ENCODE data around the gene FOXD1. TPM values are rescaled to one million over a fixed set of nuclear protein-coding genes. Genes with fewer than 3 reads are reported as not detected.
A peak's percentile ranks its signal among the peaks of the same experiment; 100 is the strongest.

Gene FOXD1
- polyA plus RNA-seq (2013, experiment 1 of 2) = 5.7 TPM
- polyA plus RNA-seq (2013, experiment 2 of 2) = 5.4 TPM

DNA sequence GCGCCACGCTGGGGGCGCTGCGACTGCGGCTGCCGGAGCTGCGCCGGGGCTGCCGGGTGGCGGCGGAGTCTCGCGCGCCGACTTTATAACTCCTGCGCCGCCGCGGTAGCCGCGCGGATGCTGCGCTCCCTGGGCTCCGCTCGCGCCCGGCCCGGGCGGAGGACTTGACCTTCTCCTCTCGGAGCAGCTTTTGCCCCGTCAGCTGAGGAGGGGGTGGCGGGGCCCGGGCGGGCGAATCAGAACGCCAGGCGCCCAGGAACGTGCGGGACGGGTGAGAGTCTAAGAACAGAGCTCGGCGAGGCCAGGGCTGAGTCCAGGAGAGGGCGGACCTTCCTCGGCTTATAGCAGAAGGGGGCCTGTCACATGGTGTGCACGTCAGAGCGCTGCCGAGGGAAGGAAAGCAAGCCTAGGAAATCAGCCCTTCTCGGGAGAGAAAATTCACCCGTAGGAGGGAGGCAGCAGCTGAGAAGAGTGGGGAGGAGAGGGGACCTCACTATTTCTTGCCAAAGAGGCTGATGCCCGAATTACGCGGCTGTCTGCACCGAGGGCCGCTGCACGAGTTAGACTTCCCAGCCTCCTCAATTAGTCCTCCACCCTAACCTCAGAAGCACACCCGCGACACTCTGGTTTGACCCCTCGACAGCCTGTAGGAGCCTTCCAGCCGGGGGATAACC lies at the start of gene FOXD1:
TSS of gene FOXD1 (minus strand) at position 315 of the 674 bp plus-strand sequence. CDS start 415 bp downstream, outside the sequence.
- H3K4ac ChIP-seq (ENCODE audit: low read depth in 1 of 2, low read length in 2 of 2) = peak within 1 kb of the TSS; percentile 51 to 67
- H3K79me1 ChIP-seq (replicated peaks; ENCODE audit: low read length, poor library complexity, severe bottlenecking) = peaks cover 6% of the 10 kb centered on the region
- peak within 1 kb of the TSS; percentile 62 for H2BK5ac ChIP-seq (ENCODE audit: low read depth, low read length, poor library complexity, severe bottlenecking)
- H3K9me3 ChIP-seq (ENCODE audit: control insufficient read depth, low read length) = peaks cover 3% of the 10 kb centered on the region
- H3K14ac ChIP-seq (ENCODE audit: low read length in 2 of 2) = peak within 1 kb of the TSS in 1 of 2 experiments; percentile 23
- peak within 1 kb of the TSS; percentile 91 for H3K27ac ChIP-seq (ENCODE audit: low read length, poor library complexity, severe bottlenecking)
- H2AK5ac ChIP-seq (ENCODE audit: low read length, severe bottlenecking) = no peak within 1 kb of the TSS
- H3K4me1 ChIP-seq (ENCODE audit: control insufficient read depth, insufficient read depth, low read depth, low read length) = peaks cover 16% of the 10 kb centered on the region
- peaks cover 44 to 83% of the 10 kb centered on the region in 2 experiments for H3K27me3 ChIP-seq (ENCODE audit: control insufficient read depth in 1 of 2, insufficient read depth in 1 of 2, low read length in 2 of 2)
- H3K36me3 ChIP-seq (ENCODE audit: control insufficient read depth in 1 of 2, insufficient read depth in 2 of 2, low read depth in 1 of 2, low read length in 2 of 2) = peaks cover 0 to 10% of the 10 kb centered on the region in 2 experiments
- H2BK12ac ChIP-seq (ENCODE audit: low read length in 2 of 2) = peak within 1 kb of the TSS in 1 of 2 experiments; percentile 37
- peak within 1 kb of the TSS; percentile 88 for H4K8ac ChIP-seq (ENCODE audit: low read length)
- H3K18ac ChIP-seq (ENCODE audit: low read depth in 1 of 2, low read length in 2 of 2) = peak within 1 kb of the TSS; percentile 83 to 90
- peak within 1 kb of the TSS; percentile 71 to 80 for H3K4me3 ChIP-seq (ENCODE audit: insufficient read depth in 1 of 2, low read depth in 1 of 2, low read length in 2 of 2)
- H3K23ac ChIP-seq (ENCODE audit: low read length in 2 of 2) = peak within 1 kb of the TSS in 1 of 2 experiments; percentile 72
- H2AFZ ChIP-seq (ENCODE audit: low read depth, low read length) = peak within 1 kb of the TSS; percentile 98
- peak within 1 kb of the TSS; percentile 97 for H2BK15ac ChIP-seq (ENCODE audit: low read depth, poor library complexity, severe bottlenecking)
- peak within 1 kb of the TSS; percentile 100 for H3K4me2 ChIP-seq (ENCODE audit: low read length, poor library complexity, severe bottlenecking)
- H3K9ac ChIP-seq (ENCODE audit: low read length) = peak within 1 kb of the TSS; percentile 79
- DNase-seq = peak; percentile 94
- peak within 1 kb of the TSS; percentile 92 for H2BK120ac ChIP-seq (ENCODE audit: low read depth, low read length)
- peak within 1 kb of the TSS; percentile 43 for H4K91ac ChIP-seq (ENCODE audit: low read length)
- WGBS = 0% methylated on average over 58 of the region's 59 CpGs

DNA sequence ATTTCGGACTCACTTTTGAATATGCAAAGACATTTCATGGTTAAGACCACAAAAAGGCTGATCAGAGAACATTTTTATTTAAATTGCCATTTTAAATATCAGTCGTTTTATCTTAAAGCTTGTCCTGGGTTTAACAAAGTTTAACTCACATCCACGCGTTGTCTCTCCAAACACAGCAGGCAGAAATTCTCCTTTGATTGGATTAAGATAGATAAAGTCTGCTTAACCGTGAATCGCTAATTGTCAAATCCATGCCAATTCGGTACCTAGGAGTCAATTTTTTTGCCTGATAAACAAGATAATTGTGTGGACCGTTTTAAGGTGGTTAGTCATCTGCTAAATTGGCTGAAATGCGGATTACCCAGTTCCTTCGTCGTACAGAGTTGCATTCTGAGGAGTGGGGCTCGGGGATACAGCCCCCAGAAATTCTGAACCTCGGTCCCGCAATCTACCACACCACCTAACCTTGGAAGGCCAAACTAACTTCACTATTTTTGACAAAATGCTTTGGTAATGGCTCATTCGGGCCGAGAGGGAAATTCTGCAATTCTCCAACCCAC lies 49.0 kb upstream of the FOXD1 start:
- peak overlapping the region; percentile 91 for H2AFZ ChIP-seq (ENCODE audit: low read depth, low read length)
- no peak overlapping the region for H2BK15ac ChIP-seq (ENCODE audit: low read depth, poor library complexity, severe bottlenecking)
- peak overlapping the region; percentile 85 for H2AK5ac ChIP-seq (ENCODE audit: low read length, severe bottlenecking)
- DNase-seq = no peak
- H3K4me3 ChIP-seq (ENCODE audit: insufficient read depth in 1 of 2, low read depth in 1 of 2, low read length in 2 of 2) = peak overlapping the region; percentile 86 to 100
- H3K14ac ChIP-seq (ENCODE audit: low read length in 2 of 2) = no peak overlapping the region
- H2BK120ac ChIP-seq (ENCODE audit: low read depth, low read length) = no peak overlapping the region
- peak overlapping the region; percentile 85 for H4K8ac ChIP-seq (ENCODE audit: low read length)
- H3K23ac ChIP-seq (ENCODE audit: low read length in 2 of 2) = no peak overlapping the region
- no peak overlapping the region for H2BK5ac ChIP-seq (ENCODE audit: low read depth, low read length, poor library complexity, severe bottlenecking)
- H4K91ac ChIP-seq (ENCODE audit: low read length) = peak overlapping the region; percentile 65
- peaks cover 1% of the 10 kb centered on the region for H3K4me1 ChIP-seq (ENCODE audit: control insufficient read depth, insufficient read depth, low read depth, low read length)
- H3K36me3 ChIP-seq (ENCODE audit: control insufficient read depth in 1 of 2, insufficient read depth in 2 of 2, low read depth in 1 of 2, low read length in 2 of 2) = peaks cover 3 to 26% of the 10 kb centered on the region in 2 experiments
- H2BK12ac ChIP-seq (ENCODE audit: low read length in 2 of 2) = peak overlapping the region in 1 of 2 experiments; percentile 51
- peak overlapping the region; percentile 85 to 96 for H3K18ac ChIP-seq (ENCODE audit: low read depth in 1 of 2, low read length in 2 of 2)
- H3K27me3 ChIP-seq (ENCODE audit: control insufficient read depth in 1 of 2, insufficient read depth in 1 of 2, low read length in 2 of 2) = no peaks in the 10 kb centered on the region
- H3K4me2 ChIP-seq (ENCODE audit: low read length, poor library complexity, severe bottlenecking) = peak overlapping the region; percentile 80
- peaks cover 1% of the 10 kb centered on the region for H3K79me1 ChIP-seq (replicated peaks; ENCODE audit: low read length, poor library complexity, severe bottlenecking)
- WGBS = 29% methylated on average over 11 of the region's 16 CpGs
- peak overlapping the region; percentile 0 to 96 for H3K4ac ChIP-seq (ENCODE audit: low read depth in 1 of 2, low read length in 2 of 2)
- H3K9ac ChIP-seq (ENCODE audit: low read length) = peak overlapping the region; percentile 96
- no peaks in the 10 kb centered on the region for H3K9me3 ChIP-seq (ENCODE audit: control insufficient read depth, low read length)
- peak overlapping the region; percentile 92 for H3K27ac ChIP-seq (ENCODE audit: low read length, poor library complexity, severe bottlenecking)

DNA sequence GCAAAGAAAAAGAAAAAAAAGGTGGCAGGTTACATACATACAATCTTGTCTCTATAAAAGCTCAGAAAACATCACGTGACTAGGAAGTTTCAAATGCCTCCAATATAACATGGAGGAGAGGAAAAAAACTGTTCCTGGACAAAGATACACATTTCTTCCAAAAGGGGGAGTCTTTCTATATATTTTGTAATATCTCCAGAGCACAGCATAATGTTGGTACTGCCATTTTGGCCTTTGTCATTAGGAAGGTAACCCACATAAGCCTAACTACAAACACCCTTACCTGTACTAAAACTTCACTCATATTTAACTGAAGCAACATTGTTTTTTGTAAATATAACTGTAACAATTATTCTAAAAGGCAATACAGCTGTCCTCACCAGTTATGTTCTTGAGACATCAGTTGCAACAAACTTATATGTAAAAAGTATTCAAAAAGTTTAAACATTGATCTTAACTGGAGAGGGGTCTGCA lies 48.4 kb upstream of the FOXD1 start:
- H3K14ac ChIP-seq (ENCODE audit: low read length in 2 of 2) = no peak overlapping the region
- no peak overlapping the region for H2BK5ac ChIP-seq (ENCODE audit: low read depth, low read length, poor library complexity, severe bottlenecking)
- H3K4me2 ChIP-seq (ENCODE audit: low read length, poor library complexity, severe bottlenecking) = no peak overlapping the region
- no peak overlapping the region for H4K91ac ChIP-seq (ENCODE audit: low read length)
- peak overlapping the region in 1 of 2 experiments; percentile 86 for H3K4me3 ChIP-seq (ENCODE audit: insufficient read depth in 1 of 2, low read depth in 1 of 2, low read length in 2 of 2)
- DNase-seq = peak; percentile 73
- no peak overlapping the region for H2AK5ac ChIP-seq (ENCODE audit: low read length, severe bottlenecking)
- H2BK12ac ChIP-seq (ENCODE audit: low read length in 2 of 2) = no peak overlapping the region
- peak overlapping the region; percentile 96 for H3K9ac ChIP-seq (ENCODE audit: low read length)
- no CpG with 5 or more reads among the region's 1 CpG for WGBS
- H2BK15ac ChIP-seq (ENCODE audit: low read depth, poor library complexity, severe bottlenecking) = no peak overlapping the region
- H3K4me1 ChIP-seq (ENCODE audit: control insufficient read depth, insufficient read depth, low read depth, low read length) = peaks cover 1% of the 10 kb centered on the region
- no peaks in the 10 kb centered on the region for H3K27me3 ChIP-seq (ENCODE audit: control insufficient read depth in 1 of 2, insufficient read depth in 1 of 2, low read length in 2 of 2)
- H3K36me3 ChIP-seq (ENCODE audit: control insufficient read depth in 1 of 2, insufficient read depth in 2 of 2, low read depth in 1 of 2, low read length in 2 of 2) = peaks cover 3 to 20% of the 10 kb centered on the region in 2 experiments
- H3K9me3 ChIP-seq (ENCODE audit: control insufficient read depth, low read length) = no peaks in the 10 kb centered on the region
- H3K79me1 ChIP-seq (replicated peaks; ENCODE audit: low read length, poor library complexity, severe bottlenecking) = peaks cover 1% of the 10 kb centered on the region
- H2AFZ ChIP-seq (ENCODE audit: low read depth, low read length) = no peak overlapping the region
- H4K8ac ChIP-seq (ENCODE audit: low read length) = no peak overlapping the region
- H2BK120ac ChIP-seq (ENCODE audit: low read depth, low read length) = no peak overlapping the region
- no peak overlapping the region for H3K23ac ChIP-seq (ENCODE audit: low read length in 2 of 2)
- no peak overlapping the region for H3K4ac ChIP-seq (ENCODE audit: low read depth in 1 of 2, low read length in 2 of 2)
- H3K27ac ChIP-seq (ENCODE audit: low read length, poor library complexity, severe bottlenecking) = no peak overlapping the region
- no peak overlapping the region for H3K18ac ChIP-seq (ENCODE audit: low read depth in 1 of 2, low read length in 2 of 2)

DNA sequence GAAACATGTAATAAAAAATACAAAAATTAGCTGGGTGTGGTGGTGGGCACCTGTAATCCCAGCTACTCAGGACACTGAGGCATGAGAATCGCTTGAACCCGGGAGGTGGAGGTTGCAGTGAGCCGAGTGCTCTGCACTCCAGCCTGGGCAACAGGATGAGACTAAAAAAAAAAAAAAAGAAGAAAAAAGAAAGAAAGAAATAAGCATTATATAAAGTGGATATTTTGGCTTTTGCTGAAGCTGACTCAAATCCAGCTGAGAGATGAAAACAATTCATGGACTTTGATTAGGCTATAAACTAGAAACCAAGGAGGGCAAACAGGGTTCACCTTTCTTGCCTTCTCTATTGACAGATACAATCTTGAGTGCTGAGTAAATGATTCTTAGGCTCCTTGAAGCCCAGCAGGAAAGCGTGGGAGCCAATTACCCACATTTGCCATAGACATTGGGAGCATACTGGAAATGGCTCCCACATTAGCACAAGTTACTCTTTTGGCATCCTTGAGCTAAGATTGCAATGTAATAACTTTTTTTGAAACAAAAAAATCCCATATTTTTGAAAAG lies 47.3 kb upstream of the FOXD1 start:
- no peak overlapping the region for H3K4ac ChIP-seq (ENCODE audit: low read depth in 1 of 2, low read length in 2 of 2)
- no peak overlapping the region for H3K14ac ChIP-seq (ENCODE audit: low read length in 2 of 2)
- no peak for DNase-seq
- peaks cover 0 to 9% of the 10 kb centered on the region in 2 experiments for H3K36me3 ChIP-seq (ENCODE audit: control insufficient read depth in 1 of 2, insufficient read depth in 2 of 2, low read depth in 1 of 2, low read length in 2 of 2)
- H2BK12ac ChIP-seq (ENCODE audit: low read length in 2 of 2) = no peak overlapping the region
- no peak overlapping the region for H3K9ac ChIP-seq (ENCODE audit: low read length)
- H2BK5ac ChIP-seq (ENCODE audit: low read depth, low read length, poor library complexity, severe bottlenecking) = no peak overlapping the region
- no peak overlapping the region for H4K91ac ChIP-seq (ENCODE audit: low read length)
- peaks cover 1% of the 10 kb centered on the region for H3K79me1 ChIP-seq (replicated peaks; ENCODE audit: low read length, poor library complexity, severe bottlenecking)
- no peak overlapping the region for H2BK120ac ChIP-seq (ENCODE audit: low read depth, low read length)
- no peak overlapping the region for H3K4me3 ChIP-seq (ENCODE audit: insufficient read depth in 1 of 2, low read depth in 1 of 2, low read length in 2 of 2)
- H4K8ac ChIP-seq (ENCODE audit: low read length) = no peak overlapping the region
- H3K23ac ChIP-seq (ENCODE audit: low read length in 2 of 2) = no peak overlapping the region
- H3K27ac ChIP-seq (ENCODE audit: low read length, poor library complexity, severe bottlenecking) = no peak overlapping the region
- H2AK5ac ChIP-seq (ENCODE audit: low read length, severe bottlenecking) = no peak overlapping the region
- H3K18ac ChIP-seq (ENCODE audit: low read depth in 1 of 2, low read length in 2 of 2) = no peak overlapping the region
- WGBS = 93% methylated on average over 4 of the region's 4 CpGs
- H3K27me3 ChIP-seq (ENCODE audit: control insufficient read depth in 1 of 2, insufficient read depth in 1 of 2, low read length in 2 of 2) = no peaks in the 10 kb centered on the region
- no peak overlapping the region for H2AFZ ChIP-seq (ENCODE audit: low read depth, low read length)
- no peak overlapping the region for H3K4me2 ChIP-seq (ENCODE audit: low read length, poor library complexity, severe bottlenecking)
- no peak overlapping the region for H2BK15ac ChIP-seq (ENCODE audit: low read depth, poor library complexity, severe bottlenecking)
- H3K9me3 ChIP-seq (ENCODE audit: control insufficient read depth, low read length) = no peaks in the 10 kb centered on the region
- no peaks in the 10 kb centered on the region for H3K4me1 ChIP-seq (ENCODE audit: control insufficient read depth, insufficient read depth, low read depth, low read length)

Data from mesenchymal stem cell (in vitro differentiated cells and primary cell).